ENCODE measurements around the gene MRPS25. TPM values are rescaled to one million over a fixed set of nuclear protein-coding genes. Genes with fewer than 3 reads are reported as not detected.

The MRPS25 gene
- total and polyA plus RNA-seq, 9 of the 15 experiments (the other 6 are each of a cell fraction or from before 2014, with no cell fraction given): 34.3 to 129 (median 78.2) TPM

- TF ChIP-seq ZNF280A (IDR thresholded peaks at IDR 0.05; ENCODE audit: low read depth, partially characterized antibody) (no peak), NR1H2 (CRISPR knock-in tag; IDR thresholded peaks at IDR 0.05) (no peak), ATF6 (CRISPR knock-in tag; IDR thresholded peaks at IDR 0.05) (0 out of 2 replicates have a peak, but pooled peaks have one; percentile 7), ZNF57 (CRISPR knock-in tag; IDR thresholded peaks at IDR 0.05) (0 out of 2 replicates have a peak, but pooled peaks have one; percentile 3), AFF4 (CRISPR knock-in tag; IDR thresholded peaks at IDR 0.05) (peak; percentile 83; the same call in 1 of the 2 replicates), E2F5 (CRISPR knock-in tag; IDR thresholded peaks at IDR 0.05) (0 out of 2 replicates have a peak, but pooled peaks have one; percentile 7), ZNF586 (CRISPR knock-in tag; conservative IDR thresholded peaks at IDR 0.05) (no peak), COPS2 (conservative IDR thresholded peaks at IDR 0.05) (no peak), NCOA1 (IDR thresholded peaks at IDR 0.05; ENCODE audit: low read depth) (no peak), MECOM (CRISPR knock-in tag; IDR thresholded peaks at IDR 0.05) (no peak), LCOR (CRISPR knock-in tag; IDR thresholded peaks at IDR 0.05) (no peak), PBX2 (CRISPR knock-in tag; IDR thresholded peaks at IDR 0.05; ENCODE audit: low read depth) (no peak), PBX2 (tag; conservative IDR thresholded peaks at IDR 0.05; ENCODE audit: low read depth) (0 out of 2 replicates have a peak, but pooled peaks have one; percentile 24), ZNF561 (CRISPR knock-in tag; conservative IDR thresholded peaks at IDR 0.05) (no peak), NONO (IDR thresholded peaks at IDR 0.05; ENCODE audit: low read depth in 2 of 2, low read length in 1 of 2) (no peak)
Measured at GRCh38 chr3:15064299-15064834, 748 bp downstream of the MRPS25 start (continued).

Measured in K562 (cell line).